HG02870 (cell line): Measurements from ENCODE around the gene NUP210L.

ENCODE experiments used
- ATAC-seq: cut with Tn5 transposase; IDR thresholded peaks from one replicate; pipeline ENCODE4 v1.9.1; 2021; ENCODE audit warnings: mild to moderate bottlenecking, moderate library complexity; ENCODE audit not compliant: unreplicated experiment

The NUP210L gene

DNA sequence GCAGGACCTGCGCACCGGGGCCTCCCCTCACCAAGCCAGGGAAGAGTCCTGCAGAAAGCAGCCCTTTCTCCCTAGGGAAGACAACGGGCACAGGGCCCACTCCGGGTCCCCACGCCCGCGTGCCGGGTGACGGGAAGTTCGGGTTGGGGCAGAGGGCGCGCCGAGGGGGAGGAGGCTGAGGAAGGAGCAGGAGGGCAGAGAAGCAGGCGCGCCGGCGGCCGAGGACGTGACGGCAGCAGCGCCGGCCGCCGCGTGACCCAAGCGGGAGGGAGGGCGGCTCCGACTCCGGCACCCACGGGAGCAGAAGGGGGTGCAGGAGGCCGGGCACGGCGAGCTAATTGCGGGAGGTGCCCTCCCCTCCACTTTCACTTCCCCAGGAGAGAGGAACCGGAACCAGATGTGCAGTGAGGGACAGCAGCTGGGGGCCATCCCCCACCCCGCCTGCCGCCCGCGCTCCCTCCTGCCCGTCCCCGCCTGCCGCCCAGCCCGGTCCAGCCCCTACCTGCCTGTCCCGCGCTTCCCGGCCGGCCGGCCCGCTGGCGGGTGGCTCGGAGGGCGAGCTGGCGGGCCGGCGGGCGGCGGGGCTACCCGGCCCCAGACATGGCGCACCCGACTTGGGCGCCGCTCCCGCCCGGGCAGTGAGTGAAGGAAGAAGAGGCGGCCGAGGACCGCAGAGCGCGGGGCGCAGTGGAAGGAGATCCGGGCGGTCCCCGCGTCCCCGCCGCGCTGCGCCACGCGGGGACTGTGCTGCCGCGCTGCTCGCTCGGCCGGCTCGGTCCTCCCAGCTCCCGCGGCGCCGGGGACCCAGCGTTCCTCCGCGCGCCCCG is 208.9 kb downstream of the NUP210L start:
- peak; percentile 58 for ATAC-seq

GRCh38 chr1:153945131-153945794 is 209.6 kb downstream of the NUP210L start:
- ATAC-seq, result no peak

DNA sequence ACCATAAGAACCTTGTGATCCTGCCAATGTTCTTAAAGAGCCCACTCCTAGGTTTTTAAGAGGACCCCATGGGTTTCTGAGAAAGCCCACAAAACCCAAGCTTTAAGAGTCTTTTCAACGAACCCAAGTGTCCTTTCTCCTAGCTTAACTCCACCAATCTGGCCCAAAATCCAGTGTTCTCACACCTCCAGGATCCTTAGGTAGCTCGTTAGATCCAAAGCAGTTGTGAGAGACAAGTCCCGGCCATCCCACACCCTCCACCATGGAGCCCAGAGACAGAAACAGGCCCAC is 210.1 kb downstream of the NUP210L start:
- ATAC-seq, result no peak

DNA sequence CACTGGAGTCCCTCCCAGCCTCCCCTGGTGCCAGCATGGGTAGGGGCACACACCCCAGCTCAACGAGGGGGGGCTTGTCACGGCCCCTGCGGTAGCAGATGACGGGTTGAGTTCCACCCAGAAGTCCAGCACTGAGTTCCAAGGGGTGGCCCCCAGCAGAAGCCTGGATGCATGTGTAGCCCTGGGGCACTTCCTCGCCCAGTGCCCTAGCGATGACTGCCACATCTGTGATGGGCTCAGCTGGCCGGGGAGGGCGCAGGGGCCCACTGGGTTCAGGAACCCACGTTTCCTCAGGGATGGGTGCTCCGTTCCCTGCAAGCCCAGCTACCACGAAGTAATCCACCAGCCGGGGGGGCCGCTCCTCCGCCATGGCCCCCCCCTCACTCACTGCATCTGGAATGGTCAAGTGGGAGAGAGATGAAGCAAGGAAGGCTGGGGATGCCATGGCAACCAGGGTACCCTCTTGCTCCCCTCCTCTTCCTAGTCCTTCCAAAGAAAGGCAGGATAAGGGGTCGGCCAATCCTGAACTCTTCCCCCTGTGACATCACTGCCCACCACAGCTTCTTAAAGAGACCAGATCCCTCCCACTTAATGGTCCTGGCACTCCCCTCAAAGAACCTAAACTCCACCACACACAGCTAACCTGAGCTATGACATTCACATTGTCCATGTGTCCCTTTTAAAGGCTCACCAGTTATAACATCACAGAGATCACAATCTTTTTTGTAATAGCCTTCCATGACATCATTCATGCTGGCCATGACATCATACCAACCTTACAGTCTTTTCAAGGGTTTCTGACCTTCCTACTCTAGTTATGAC is 210.7 kb downstream of the NUP210L start:
- no peak for ATAC-seq

GRCh38 chr1:153942766-153943549 is 211.9 kb downstream of the NUP210L start:
- ATAC-seq, result no peak
